GM23338 (cell line): Measurements from ENCODE around the gene INHBB. TPM values are rescaled to one million over a fixed set of nuclear protein-coding genes. Genes with fewer than 3 reads are reported as not detected.

Experiments
- ATAC-seq: fragments of 200-7000 bp; cut with Tn5 transposase; 3 replicates; pipeline ENCODE4 v1.9.1; 2020
- DNase-seq: peaks from one replicate; pipeline ENCODE4 v3.0.0-alpha.2; 2015; ENCODE audit warnings: low spot score
- H2AFZ ChIP-seq: fragments of 200-600 bp; sonication (generic); 2 replicates; pipeline ENCODE4 v1.8.0; 2016; ENCODE audit warnings: antibody characterized with exemption, mild to moderate bottlenecking, moderate library complexity
- H3F3A ChIP-seq: fragments of 200-600 bp; sonication (generic); replicated peaks from 2 replicates; pipeline ENCODE4 v1.8.0; 2017; ENCODE audit warnings: antibody characterized with exemption, mixed run types, low read depth
- H3K27ac ChIP-seq: fragments of 200-600 bp; sonication (generic); 2 replicates; pipeline ENCODE4 v1.6.1; 2016; ENCODE audit warnings: low read depth
- H3K27me3 ChIP-seq: fragments of 200-600 bp; sonication (generic); 2 replicates; pipeline ENCODE4 v1.8.0; 2016; ENCODE audit warnings: mild to moderate bottlenecking, mixed run types, moderate library complexity; ENCODE audit not compliant: insufficient read depth
- H3K36me3 ChIP-seq: fragments of 200-600 bp; sonication (generic); 2 replicates; pipeline ENCODE4 v1.8.0; 2016; ENCODE audit warnings: mild to moderate bottlenecking; ENCODE audit not compliant: insufficient read depth
- H3K4me1 ChIP-seq: fragments of 200-600 bp; sonication (generic); 2 replicates; pipeline ENCODE4 v1.8.0; 2016; ENCODE audit warnings: mild to moderate bottlenecking, moderate library complexity; ENCODE audit not compliant: insufficient read depth
- H3K4me2 ChIP-seq: fragments of 200-600 bp; sonication (generic); 2 replicates; pipeline ENCODE4 v1.7.1; 2017; ENCODE audit warnings: mixed run types
- H3K4me3 ChIP-seq: fragments of 200-600 bp; sonication (generic); 2 replicates; pipeline ENCODE4 v1.6.1; 2016; ENCODE audit warnings: mixed run types
- H3K79me2 ChIP-seq: fragments of 200-600 bp; sonication (generic); replicated peaks from 2 replicates; pipeline ENCODE4 v1.8.0; 2017; ENCODE audit warnings: mild to moderate bottlenecking; ENCODE audit not compliant: insufficient read depth
- H3K9me2 ChIP-seq: fragments of 200-600 bp; sonication (generic); 2 replicates; pipeline ENCODE4 v1.8.0; 2017; ENCODE audit not compliant: insufficient read depth
- H4K20me1 ChIP-seq: fragments of 200-600 bp; sonication (generic); replicated peaks from 2 replicates; pipeline ENCODE4 v1.8.0; 2017; ENCODE audit warnings: mild to moderate bottlenecking; ENCODE audit not compliant: insufficient read depth
- H3K27ac Mint-ChIP-seq: 2 replicates; pipeline ENCODE4 v1.8.0; 2020; ENCODE audit warnings: inconsistent platforms, mild to moderate bottlenecking, moderate library complexity, mixed read lengths
- H3K27me3 Mint-ChIP-seq: 3 replicates; pipeline ENCODE4 v1.8.0; 2022; ENCODE audit warnings: low read depth, mild to moderate bottlenecking, moderate library complexity, mixed read lengths, inconsistent platforms; ENCODE audit not compliant: insufficient read depth, poor library complexity
- H3K36me3 Mint-ChIP-seq: 3 replicates; pipeline ENCODE4 v1.8.0; 2021; ENCODE audit warnings: low read depth, mild to moderate bottlenecking, inconsistent platforms, moderate library complexity, mixed read lengths
- H3K4me1 Mint-ChIP-seq: 3 replicates; pipeline ENCODE4 v1.8.0; 2020; ENCODE audit warnings: mild to moderate bottlenecking, inconsistent platforms, mixed read lengths
- H3K4me3 Mint-ChIP-seq: 3 replicates; pipeline ENCODE4 v1.8.0; 2021; ENCODE audit warnings: moderate library complexity, mild to moderate bottlenecking, inconsistent platforms, mixed read lengths
- H3K9me3 Mint-ChIP-seq: 3 replicates; pipeline ENCODE4 v1.8.0; 2020; ENCODE audit warnings: moderate library complexity, mild to moderate bottlenecking, inconsistent platforms, mixed read lengths
- CREB1 ChIP-seq: fragments of 250-450 bp; sonication (Bioruptor Pico); IDR thresholded peaks from 2 replicates; pipeline ENCODE4 v1.5.0; 2020; ENCODE audit warnings: low read depth, mild to moderate bottlenecking, moderate library complexity
- CTCF ChIP-seq, 2 experiments: fragments of 200-600 bp in 1 of 2; sonication (generic) in 1 of 2; conservative IDR thresholded peaks; 2 replicates each; pipeline versions ENCODE4 v1.5.1 to v1.6.1; 2016 to 2017; ENCODE audit warnings: antibody characterized with exemption in 2 of 2, low read depth in 2 of 2, mild to moderate bottlenecking in 2 of 2, moderate library complexity in 1 of 2
- ETS1 ChIP-seq: IDR thresholded peaks from 2 replicates; pipeline ENCODE4 v1.6.1; 2016; ENCODE audit warnings: antibody characterized with exemption
- EZH2 ChIP-seq: fragments of 200-600 bp; sonication (generic); IDR thresholded peaks from one replicate; pipeline ENCODE4 v1.8.0; 2017; ENCODE audit warnings: antibody characterized with exemption, mild to moderate bottlenecking, low read depth; ENCODE audit not compliant: unreplicated experiment
- EZH2phosphoT487 ChIP-seq: fragments of 200-600 bp; sonication (generic); IDR thresholded peaks from one replicate; pipeline ENCODE4 v1.8.1; 2018; ENCODE audit warnings: antibody characterized with exemption; ENCODE audit not compliant: unreplicated experiment
- JUNB ChIP-seq: IDR thresholded peaks from one replicate; pipeline ENCODE4 v1.6.1; 2016; ENCODE audit warnings: antibody characterized with exemption; ENCODE audit not compliant: unreplicated experiment
- NANOG ChIP-seq: IDR thresholded peaks from 2 replicates; pipeline ENCODE4 v1.6.1; 2016; ENCODE audit warnings: antibody characterized with exemption, borderline replicate concordance
- POLR2AphosphoS5 ChIP-seq: IDR thresholded peaks from 2 replicates; pipeline ENCODE4 v1.6.1; 2016; ENCODE audit warnings: antibody characterized with exemption, low read depth
- REST ChIP-seq: IDR thresholded peaks from one replicate; pipeline ENCODE4 v1.6.1; 2018; ENCODE audit warnings: antibody characterized with exemption; ENCODE audit not compliant: unreplicated experiment
- STAT1 ChIP-seq: IDR thresholded peaks from one replicate; pipeline ENCODE4 v1.6.1; 2016; ENCODE audit warnings: antibody characterized with exemption; ENCODE audit not compliant: unreplicated experiment
- ZNF114 ChIP-seq: fragments of 250-450 bp; sonication (Bioruptor Pico); IDR thresholded peaks from 2 replicates; pipeline ENCODE4 v1.5.0; 2020; ENCODE audit warnings: mild to moderate bottlenecking, moderate library complexity
- ZNF331 ChIP-seq: fragments of 250-450 bp; sonication (Bioruptor Pico); IDR thresholded peaks from 2 replicates; pipeline ENCODE4 v1.5.0; 2020; ENCODE audit warnings: low read depth, mild to moderate bottlenecking, moderate library complexity
- ZNF462 ChIP-seq: fragments of 250-450 bp; sonication (Bioruptor Pico); IDR thresholded peaks from 2 replicates; pipeline ENCODE4 v1.5.0; 2020; ENCODE audit warnings: mild to moderate bottlenecking, moderate library complexity
- polyA plus RNA-seq: library from polyadenylated mRNA; unstranded; fragments of >200 nt; fragmentation: Nextera tagmentation; extraction: Ambion mirVana; gene quantifications from 2 replicates; pipeline ENCODE4 v1.2.1, GENCODE V29; 2016
- total RNA-seq: library from RNA; depleted of rRNA; stranded (reverse); fragments of >200 nt; shearing (Covaris generic); gene quantifications from 2 replicates; pipeline ENCODE4 v1.2.3, GENCODE V29; 2014

The INHBB gene
- total and polyA plus RNA-seq, 2 experiments from 2014 or later: 0.21 TPM; not detected in 1

GRCh38 chr2:120350801-120351320 lies 4.9 kb downstream of the INHBB start:
- no peaks in the 10 kb centered on the region for H3K36me3 Mint-ChIP-seq
- H3K4me3 Mint-ChIP-seq: no peak overlapping the region; the same call in 2 of the 3 replicates
- Histone ChIP-seq H3K4me3 (no peak overlapping the region), H3K36me3 (no peaks in the 10 kb centered on the region), H3F3A (peaks cover 8% of the 10 kb centered on the region; the same call in 1 of the 2 replicates), H3K4me2 (no peak overlapping the region), H3K79me2 (no peaks in the 10 kb centered on the region), H3K27me3 (peaks cover 58% of the 10 kb centered on the region), H3K9me2 (no peaks in the 10 kb centered on the region), H3K27ac (no peak overlapping the region), H4K20me1 (0 out of 2 replicates have a peak, but pooled peaks cover 5% of the 10 kb centered on the region), H3K4me1 (peaks cover 29% of the 10 kb centered on the region), H2AFZ (no peak overlapping the region)
- H3K4me1 Mint-ChIP-seq: peaks cover 33% of the 10 kb centered on the region
- no peak overlapping the region for H3K27ac Mint-ChIP-seq
- peaks cover 51% of the 10 kb centered on the region for H3K27me3 Mint-ChIP-seq
- ATAC-seq (no peak), DNase-seq (no peak)
- no peak for TF ChIP-seq ZNF462 (CRISPR knock-in tag)
- no peak for TF ChIP-seq JUNB
- no peak for TF ChIP-seq ZNF114 (CRISPR knock-in tag)
- no peak for TF ChIP-seq STAT1
- TF ChIP-seq ZNF331 (CRISPR knock-in tag): no peak
- TF ChIP-seq ETS1: no peak
- TF ChIP-seq REST: no peak
- no peak for TF ChIP-seq EZH2phosphoT487
- TF ChIP-seq CTCF (conservative IDR thresholded peaks at IDR 0.05; ENCODE audit: low read depth in 2 of 2): no peak
- no peak for TF ChIP-seq POLR2AphosphoS5
- TF ChIP-seq CREB1 (CRISPR knock-in tag): no peak
- TF ChIP-seq EZH2: no peak
- TF ChIP-seq NANOG: no peak
- H3K9me3 Mint-ChIP-seq: no peaks in the 10 kb centered on the region; the same call in 2 of the 3 replicates
